HAP-1 (cell line): ENCODE measurements around the gene CPLX3.
A peak's percentile ranks its signal among the peaks of the same experiment; 100 is the strongest.

Experiments
- DNase-seq, 2 experiments: peaks; one replicate each; pipeline ENCODE4 v3.0.0-alpha.2; 2016 to 2020; ENCODE audit warnings: low spot score in 2 of 2
- H3K27me3 ChIP-seq: fragments of 250-450 bp; sonication (Bioruptor Pico); 2 replicates; pipeline ENCODE4 v1.5.1; 2020; ENCODE audit warnings: low read depth, mild to moderate bottlenecking, moderate library complexity
- H3K36me3 ChIP-seq: fragments of 250-450 bp; sonication (Bioruptor Pico); replicated peaks from 2 replicates; pipeline ENCODE4 v1.5.1; 2020; ENCODE audit warnings: mild to moderate bottlenecking
- H3K4me1 ChIP-seq: fragments of 250-450 bp; sonication (Bioruptor Pico); 2 replicates; pipeline ENCODE4 v1.5.1; 2020; ENCODE audit warnings: mild to moderate bottlenecking
- H3K4me3 ChIP-seq: fragments of 250-450 bp; sonication (Bioruptor Pico); 2 replicates; pipeline ENCODE4 v1.5.1; 2020; ENCODE audit warnings: mild to moderate bottlenecking, moderate library complexity
- H3K9me3 ChIP-seq: fragments of 250-450 bp; sonication (Bioruptor Pico); 2 replicates; pipeline ENCODE4 v1.5.1; 2020; ENCODE audit warnings: mild to moderate bottlenecking, moderate library complexity
- in situ Hi-C: fragments of 300-500 bp; cut with MboI; formaldehyde crosslinking; loops from 3 replicates; pipeline ENCODE4 v1.14.3; 2020; ENCODE audit warnings: low sequenced_read_pairs, inconsistent platforms, mixed read lengths

CPLX3 gene

GRCh38 chr15:74863239-74864056 lies 37.0 kb downstream of the CPLX3 start:
- Histone ChIP-seq H3K36me3 (peaks cover 18% of the 10 kb centered on the region), H3K9me3 (peaks cover 2% of the 10 kb centered on the region; the same call in 1 of the 2 replicates), H3K27me3 (no peaks in the 10 kb centered on the region), H3K4me1 (no peaks in the 10 kb centered on the region), H3K4me3 (no peak overlapping the region)
- no peak for DNase-seq
- in situ Hi-C loops, result no loop called here

- Histone ChIP-seq H3K4me1 (0 out of 2 replicates have a peak, but pooled peaks cover under 1% of the 10 kb centered on the region), H3K9me3 (peaks cover 2% of the 10 kb centered on the region; the same call in 1 of the 2 replicates), H3K27me3 (no peaks in the 10 kb centered on the region), H3K36me3 (peaks cover 27% of the 10 kb centered on the region), H3K4me3 (no peak overlapping the region)
- no peak for DNase-seq
- in situ Hi-C loops, result no loop called here
Observed at GRCh38 chr15:74864296-74864695, 37.9 kb downstream of the CPLX3 start.

DNA sequence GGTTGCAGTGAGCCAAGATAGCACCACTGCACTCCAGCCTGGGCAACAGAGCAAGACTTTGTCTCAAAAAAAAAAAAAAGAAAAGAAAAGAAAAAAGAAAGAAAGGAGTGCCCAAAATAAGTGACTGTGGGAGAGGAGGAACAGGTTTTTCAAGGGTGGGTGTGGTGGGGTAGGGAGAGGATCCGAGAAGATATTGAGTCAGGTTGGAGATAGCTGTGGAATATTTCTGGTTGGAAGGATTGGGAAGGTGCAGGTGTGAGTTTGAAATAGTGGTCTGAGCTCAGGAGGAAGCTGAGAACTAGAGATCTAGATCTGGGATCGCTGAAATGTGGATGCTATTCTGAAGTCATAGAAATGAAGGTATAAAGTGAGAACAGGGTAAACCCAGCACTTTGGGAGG lies 38.9 kb downstream of the CPLX3 start:
- in situ Hi-C loops, result no loop called here

GRCh38 chr15:74866090-74866489 lies 39.7 kb downstream of the CPLX3 start:
- H3K9me3 ChIP-seq, result peaks cover 2% of the 10 kb centered on the region; the same call in 1 of the 2 replicates
- peaks cover 34% of the 10 kb centered on the region for H3K36me3 ChIP-seq
- no peak overlapping the region for H3K4me3 ChIP-seq
- in situ Hi-C loops, result no loop called here
- no peaks in the 10 kb centered on the region for H3K27me3 ChIP-seq
- DNase-seq, result no peak
- H3K4me1 ChIP-seq, result peaks cover 19% of the 10 kb centered on the region

More for the DNA sequence above, 38.9 kb downstream of the CPLX3 start:
- H3K27me3 ChIP-seq, result no peaks in the 10 kb centered on the region
- DNase-seq, result no peak
- H3K36me3 ChIP-seq, result peaks cover 34% of the 10 kb centered on the region
- peaks cover 11% of the 10 kb centered on the region for H3K4me1 ChIP-seq
- no peak overlapping the region for H3K4me3 ChIP-seq
- H3K9me3 ChIP-seq, result peaks cover 2% of the 10 kb centered on the region; the same call in 1 of the 2 replicates

- peaks cover 2% of the 10 kb centered on the region; the same call in 1 of the 2 replicates for H3K9me3 ChIP-seq
- H3K4me3 ChIP-seq, result no peak overlapping the region
- H3K4me1 ChIP-seq, result peaks cover 26% of the 10 kb centered on the region
- DNase-seq, result no peak
- peaks cover 34% of the 10 kb centered on the region for H3K36me3 ChIP-seq
- in situ Hi-C loops, result no loop called here
- H3K27me3 ChIP-seq, result no peaks in the 10 kb centered on the region
Observed at GRCh38 chr15:74867466-74868038, 41.1 kb downstream of the CPLX3 start.

GRCh38 chr15:74868059-74868458 lies 41.6 kb downstream of the CPLX3 start:
- no peak overlapping the region for H3K4me3 ChIP-seq
- peaks cover 26% of the 10 kb centered on the region for H3K4me1 ChIP-seq
- DNase-seq, result no peak
- no peaks in the 10 kb centered on the region for H3K27me3 ChIP-seq
- in situ Hi-C loops, result no loop called here
- H3K36me3 ChIP-seq, result peaks cover 34% of the 10 kb centered on the region
- peaks cover 2% of the 10 kb centered on the region; the same call in 1 of the 2 replicates for H3K9me3 ChIP-seq

DNA sequence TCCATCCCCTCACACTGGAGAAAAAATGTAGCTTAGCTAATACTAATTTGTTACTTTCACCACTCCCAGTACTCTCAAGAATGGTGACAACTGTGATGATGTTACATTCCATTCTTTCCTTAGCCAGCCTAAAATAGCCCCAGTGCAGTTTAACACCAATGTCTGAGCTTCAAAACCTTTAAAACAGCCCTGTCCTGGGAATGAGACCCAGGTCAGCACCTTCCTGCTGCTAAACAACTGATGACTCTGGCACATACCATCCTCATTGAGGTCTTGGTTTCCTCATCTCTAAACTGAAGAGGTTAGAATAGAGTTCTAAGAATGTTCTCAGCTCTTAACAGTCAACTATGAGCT lies 42.9 kb downstream of the CPLX3 start:
- H3K9me3 ChIP-seq, result peaks cover 2% of the 10 kb centered on the region; the same call in 1 of the 2 replicates
- H3K4me1 ChIP-seq, result peaks cover 34% of the 10 kb centered on the region
- peaks cover 33% of the 10 kb centered on the region for H3K36me3 ChIP-seq
- no peak overlapping the region for H3K4me3 ChIP-seq
- H3K27me3 ChIP-seq, result no peaks in the 10 kb centered on the region
- in situ Hi-C loops, result no loop called here
- no peak for DNase-seq

DNA sequence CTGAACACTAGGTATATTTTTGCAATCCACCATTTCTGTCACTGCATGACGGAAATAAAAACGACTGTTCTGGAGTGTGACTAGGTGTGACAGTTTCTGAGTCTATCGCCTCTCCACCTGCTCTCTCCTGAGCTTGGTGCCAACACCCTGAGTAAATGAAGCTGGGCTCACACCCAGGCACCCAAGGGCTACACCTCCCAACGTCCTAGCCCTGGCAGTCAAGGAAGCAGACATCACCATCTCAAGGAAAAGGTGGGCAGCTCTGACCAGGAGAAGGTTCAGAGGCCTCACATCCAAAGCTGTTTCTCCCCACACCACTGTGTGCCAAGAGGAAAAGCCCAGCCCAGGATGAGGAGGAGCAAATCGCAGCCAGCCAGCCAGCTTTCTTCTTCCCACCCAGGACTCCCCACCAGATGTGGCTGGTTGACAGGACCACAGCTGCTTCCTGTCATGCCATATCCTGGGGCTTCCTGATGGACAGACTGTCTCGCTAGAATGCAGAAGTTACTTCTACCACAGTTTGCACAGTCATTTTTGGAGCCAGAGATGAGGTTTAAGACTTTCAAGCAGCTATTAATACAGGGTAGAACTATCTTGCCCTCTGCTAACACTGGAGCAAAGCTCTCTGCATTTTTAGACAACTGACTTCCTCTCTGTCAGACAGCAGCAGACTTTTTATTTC lies 43.4 kb downstream of the CPLX3 start:
- H3K4me1 ChIP-seq, result peaks cover 34% of the 10 kb centered on the region
- peaks cover 30% of the 10 kb centered on the region for H3K36me3 ChIP-seq
- H3K4me3 ChIP-seq, result no peak overlapping the region
- in situ Hi-C loops, result no loop called here
- DNase-seq, result no peak
- H3K27me3 ChIP-seq, result no peaks in the 10 kb centered on the region
- peaks cover 2% of the 10 kb centered on the region; the same call in 1 of the 2 replicates for H3K9me3 ChIP-seq

DNA sequence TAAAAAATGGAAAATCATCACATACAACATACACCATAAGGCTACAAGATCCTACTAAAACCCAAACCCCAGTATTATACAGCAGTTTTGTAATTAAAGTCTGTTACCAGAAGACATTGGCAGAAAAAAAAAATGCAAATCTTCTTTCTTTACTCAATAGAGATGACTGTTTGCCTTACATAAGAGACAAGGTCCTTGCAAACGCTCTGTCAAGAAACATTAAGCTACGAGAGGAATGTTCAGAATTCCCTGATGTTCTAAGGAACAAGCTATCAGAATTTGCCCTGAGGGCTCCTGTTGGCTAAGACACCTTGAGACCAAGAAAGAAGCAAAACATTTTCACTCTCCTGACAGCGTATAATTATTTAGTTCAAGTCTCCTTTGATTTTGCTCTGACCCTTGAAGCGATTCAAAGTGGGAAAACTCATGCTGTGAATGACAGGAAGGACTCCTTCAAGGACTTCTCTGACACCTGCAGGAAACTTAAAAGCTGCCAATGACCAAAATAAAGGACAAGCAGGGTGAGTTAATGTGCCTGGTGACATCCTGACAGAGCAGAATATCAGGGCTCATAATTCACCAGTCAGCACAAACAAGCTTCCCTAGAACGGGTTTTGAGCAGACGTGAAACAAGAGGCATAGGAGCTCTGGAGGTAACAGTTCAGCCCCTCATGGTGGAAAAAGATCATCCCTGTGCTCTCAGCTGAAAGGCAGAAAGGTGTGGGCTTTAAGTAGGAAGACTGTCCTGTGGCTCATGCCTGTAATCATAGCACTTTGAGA lies 44.2 kb downstream of the CPLX3 start:
- Histone ChIP-seq H3K27me3 (no peaks in the 10 kb centered on the region), H3K4me1 (peaks cover 34% of the 10 kb centered on the region), H3K36me3 (peaks cover 30% of the 10 kb centered on the region), H3K9me3 (peaks cover 4% of the 10 kb centered on the region), H3K4me3 (no peak overlapping the region)
- in situ Hi-C loops, result no loop called here
- DNase-seq, result peak; percentile 74 to 84

DNA sequence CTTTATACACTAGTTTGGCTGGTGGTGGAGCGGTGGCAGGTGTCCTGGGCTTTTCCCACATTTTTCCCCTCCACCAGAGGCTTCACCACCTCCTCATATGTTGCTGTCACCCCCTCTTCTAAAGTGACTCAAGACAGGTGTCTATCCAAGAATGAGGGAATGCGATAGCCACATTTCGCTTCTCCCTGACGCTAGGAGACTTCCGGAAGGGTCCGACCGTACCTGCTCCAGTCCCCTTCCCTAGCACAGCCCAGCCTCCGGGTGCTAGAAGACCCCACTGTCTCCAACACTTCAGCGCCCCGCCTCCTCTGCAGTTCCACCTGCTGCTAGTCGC lies 46.2 kb downstream of the CPLX3 start:
- in situ Hi-C loops, result no loop called here
- Histone ChIP-seq H3K27me3 (no peaks in the 10 kb centered on the region), H3K4me1 (peaks cover 34% of the 10 kb centered on the region), H3K36me3 (peaks cover 23% of the 10 kb centered on the region), H3K4me3 (peak overlapping the region; percentile 100), H3K9me3 (peaks cover 4% of the 10 kb centered on the region)
- no peak for DNase-seq

DNA sequence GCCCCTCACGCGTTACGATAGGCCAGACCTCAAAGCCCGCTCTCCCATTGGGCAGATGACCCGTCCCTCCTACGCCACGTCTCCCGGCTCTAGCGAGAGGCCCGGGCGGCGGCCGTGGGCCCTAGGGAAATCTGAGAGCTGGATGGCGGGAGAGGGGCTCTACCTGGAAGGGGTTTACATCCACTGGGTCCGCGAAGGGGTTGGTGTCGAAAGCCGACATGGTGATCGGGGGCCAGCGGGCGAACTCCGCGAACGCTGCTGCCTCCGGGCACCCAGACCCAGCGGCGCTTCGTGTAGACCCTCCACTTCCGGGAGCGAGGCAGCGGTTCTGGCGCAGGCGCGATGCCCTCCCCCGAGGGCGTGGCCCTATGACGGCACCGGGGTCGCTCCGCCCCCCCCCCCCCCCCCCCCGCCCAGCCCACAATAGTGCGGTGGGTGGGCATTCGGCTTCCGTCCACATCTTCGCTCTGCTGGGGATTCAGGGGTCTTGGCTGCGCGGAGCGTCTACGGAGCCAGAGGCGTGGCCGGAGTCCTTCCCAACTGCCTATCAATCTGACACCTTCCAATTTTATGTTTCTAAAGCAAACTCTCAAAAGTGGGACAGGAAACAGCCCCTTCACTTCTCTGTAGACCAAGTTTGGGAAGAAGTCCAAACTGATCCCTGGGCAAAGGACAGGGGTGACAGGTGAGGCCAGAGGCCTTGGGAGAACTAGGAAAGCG lies 46.8 kb downstream of the CPLX3 start, which contains the start of gene SCAMP2:
SCAMP2 (minus strand) TSS at position 330 of the 720 bp plus-strand sequence; CDS start at position 220, 110 bp downstream.
- in situ Hi-C loops, result no loop called here
- H3K4me3 ChIP-seq, result peak within 1 kb of the TSS; percentile 100
- peaks cover 18% of the 10 kb centered on the region for H3K36me3 ChIP-seq

GRCh38 chr15:74873756-74874424 lies 47.5 kb downstream of the CPLX3 start:
- peak; percentile 3 to 56 for DNase-seq
- Histone ChIP-seq H3K4me1 (peaks cover 34% of the 10 kb centered on the region), H3K27me3 (no peaks in the 10 kb centered on the region), H3K9me3 (peaks cover 2% of the 10 kb centered on the region; the same call in 1 of the 2 replicates), H3K4me3 (peak overlapping the region; percentile 100), H3K36me3 (peaks cover 11% of the 10 kb centered on the region)
- in situ Hi-C loops, result no loop called here

More for the DNA sequence above, 46.8 kb downstream of the CPLX3 start, which contains the start of gene SCAMP2:
- H3K4me1 ChIP-seq, result peaks cover 34% of the 10 kb centered on the region
- DNase-seq, result peak; percentile 100
- peaks cover 3% of the 10 kb centered on the region for H3K9me3 ChIP-seq
- H3K27me3 ChIP-seq, result no peaks in the 10 kb centered on the region
